GM13977 (cell line): ENCODE data around the gene PDE2A.

Experiments used
- DNase-seq: peaks from one replicate; pipeline ENCODE4 v3.0.0; 2012; ENCODE audit warnings: low spot score
- CTCF ChIP-seq: IDR thresholded peaks from 2 replicates; pipeline ENCODE4 v1.5.1; 2012; ENCODE audit warnings: mild to moderate bottlenecking, control low read depth; ENCODE audit not compliant: insufficient read depth; ENCODE audit errors: extremely low read depth, missing control alignments
- in situ Hi-C: fragments of 300-500 bp; cut with MboI; formaldehyde crosslinking; loops from one replicate; pipeline ENCODE4 v1.12.0; 2022; ENCODE audit warnings: low sequenced_read_pairs, low pct_unique_long_range_greater_than_20kb, mixed read lengths, inconsistent platforms; ENCODE audit not compliant: unreplicated experiment

Gene PDE2A

GRCh38 chr11:72591023-72591422 lies 83.2 kb downstream of the PDE2A start:
- TF ChIP-seq CTCF = no peak
- no peak for DNase-seq
- in situ Hi-C loops = no loop called here

GRCh38 chr11:72589802-72590761 lies 84.1 kb downstream of the PDE2A start:
- TF ChIP-seq CTCF = peak; percentile 67
- peak; percentile 64 for DNase-seq
- in situ Hi-C loops = loop anchor here (10.0 kb wide), 1 partner anchor 55 kb away; no protein-coding TSS in a partner anchor

- in situ Hi-C loops = loop anchor here (10.0 kb wide), 1 partner anchor 56 kb away; no protein-coding TSS in a partner anchor
- no peak for DNase-seq
- TF ChIP-seq CTCF = no peak
These were observed 85.5 kb downstream of the PDE2A start for GRCh38 chr11:72588421-72589410.

- no peak for DNase-seq
- in situ Hi-C loops = loop anchor here (10.0 kb wide), 1 partner anchor 57 kb away; no protein-coding TSS in a partner anchor
- TF ChIP-seq CTCF = no peak
These were observed 86.5 kb downstream of the PDE2A start for GRCh38 chr11:72587696-72588095.

GRCh38 chr11:72586321-72587090 lies 87.7 kb downstream of the PDE2A start:
- DNase-seq = no peak
- TF ChIP-seq CTCF = no peak
- in situ Hi-C loops = loop anchor here (10.0 kb wide), 1 partner anchor 58 kb away; no protein-coding TSS in a partner anchor

- in situ Hi-C loops = loop anchor here (10.0 kb wide), 1 partner anchor 59 kb away; no protein-coding TSS in a partner anchor
- peak; percentile 93 for DNase-seq
- peak; percentile 78 for TF ChIP-seq CTCF
These were observed 88.4 kb downstream of the PDE2A start for GRCh38 chr11:72585762-72586311.
